ENCODE results near the gene ARHGAP42.

- TF ChIP-seq SNAI2 (CRISPR knock-in tag; IDR thresholded peaks at IDR 0.05) = no peak
- TF ChIP-seq ESRRG (CRISPR knock-in tag; IDR thresholded peaks at IDR 0.05) = no peak
Measured at GRCh38 chr11:100923555-100923954, 236.5 kb downstream of the ARHGAP42 start.
